ENCODE data around the gene CDH24. TPM values are rescaled to one million over a fixed set of nuclear protein-coding genes. Genes with fewer than 3 reads are reported as not detected.
A peak's percentile ranks its signal among the peaks of the same experiment; 100 is the strongest.

Gene CDH24
- total and polyA plus RNA-seq, 12 donors = 0.57 to 9.1 (median 1.6) TPM

DNA sequence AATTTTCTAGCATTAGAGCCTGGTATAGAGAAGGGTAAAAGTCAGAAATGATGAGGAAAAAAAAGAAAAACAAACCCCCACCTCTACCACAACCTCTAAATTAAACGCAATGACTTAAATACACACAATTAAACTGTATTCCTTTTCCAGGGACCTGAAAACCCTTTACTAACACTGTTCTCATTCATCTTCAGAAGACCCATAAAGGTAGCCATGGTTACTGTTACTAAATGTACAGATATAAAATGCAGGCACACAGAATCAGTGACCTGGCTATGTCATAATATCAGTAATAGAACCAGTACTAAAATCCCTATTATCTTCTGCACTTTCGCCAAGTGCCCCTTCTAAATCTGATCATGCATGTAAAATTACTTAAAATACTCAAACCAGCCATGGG lies 36.2 kb upstream of the CDH24 start:
- no peaks in the 10 kb centered on the region for H3K9me3 ChIP-seq
- ATAC-seq = no peak
- H3K27me3 ChIP-seq = no peaks in the 10 kb centered on the region
- peaks cover 8 to 55% (median 44%) of the 10 kb centered on the region in 9 donors for H3K4me1 ChIP-seq
- intact Hi-C loops (cut with DNase I) = no loop called here
- 78 to 87% methylated on average over 2 of the region's 2 CpGs for WGBS, 2 donors
- H3K36me3 ChIP-seq = peaks cover 0 to 63% (median 37%) of the 10 kb centered on the region in 9 donors
- TF ChIP-seq CTCF (IDR thresholded peaks at IDR 0.05) = no peak
- H3K27ac ChIP-seq = no peak overlapping the region
- no peak for DNase-seq
- peak overlapping the region; percentile 66 to 97 (median 76) for H3K4me3 ChIP-seq

DNA sequence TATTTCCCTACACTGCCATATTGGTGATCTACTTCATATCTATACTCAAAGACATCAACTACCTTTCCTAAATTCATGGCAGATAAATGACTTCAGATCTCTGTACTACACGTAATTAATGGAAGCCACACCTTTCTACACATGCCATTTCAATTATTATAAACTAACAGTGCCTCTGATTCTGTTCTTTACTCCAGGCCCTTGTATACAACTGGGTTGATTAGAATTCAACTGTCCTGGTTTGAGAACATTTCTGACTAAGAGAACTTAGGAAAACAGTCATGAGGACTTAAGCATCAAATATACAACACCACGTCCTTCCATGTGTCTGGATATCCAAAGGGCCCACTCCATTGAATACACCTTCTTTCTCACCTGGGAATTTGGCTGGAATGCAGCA lies 35.8 kb upstream of the CDH24 start:
- no peaks in the 10 kb centered on the region for H3K27me3 ChIP-seq
- peak overlapping the region in 3 of 10 donors; percentile 70 to 97 (median 91) for H3K4me3 ChIP-seq
- no peak overlapping the region for H3K27ac ChIP-seq
- ATAC-seq (no peak), DNase-seq (no peak)
- H3K9me3 ChIP-seq = no peaks in the 10 kb centered on the region
- peaks cover 0 to 63% (median 33%) of the 10 kb centered on the region in 9 donors for H3K36me3 ChIP-seq
- WGBS, 2 donors = 64 to 68% methylated on average over 2 of the region's 2 CpGs
- intact Hi-C loops (cut with DNase I) = no loop called here
- no peak for TF ChIP-seq CTCF (IDR thresholded peaks at IDR 0.05)
- H3K4me1 ChIP-seq = peaks cover 8 to 55% (median 44%) of the 10 kb centered on the region in 9 donors

- Histone ChIP-seq H3K27me3 (no peaks in the 10 kb centered on the region), H3K27ac (no peak overlapping the region), H3K9me3 (no peaks in the 10 kb centered on the region), H3K36me3 (peaks cover 0 to 68% (median 36%) of the 10 kb centered on the region in 9 donors), H3K4me3 (no peak overlapping the region), H3K4me1 (peaks cover 6 to 49% (median 33%) of the 10 kb centered on the region in 9 donors)
- 83 to 88% methylated on average over 12 of the region's 12 CpGs for WGBS, 2 donors
- no peak for DNase-seq
- no peak for TF ChIP-seq CTCF (IDR thresholded peaks at IDR 0.05)
- ATAC-seq = no peak
- intact Hi-C loops (cut with DNase I) = no loop called here
Measured at GRCh38 chr14:23091294-23092225, 34.2 kb upstream of the CDH24 start.

- H3K4me1 ChIP-seq = peaks cover 5 to 57% (median 30%) of the 10 kb centered on the region in 9 donors
- no peak for DNase-seq
- WGBS, 2 donors = 33 to 48% methylated on average over 4 of the region's 4 CpGs
- intact Hi-C loops (cut with DNase I) = no loop called here
- H3K27me3 ChIP-seq = no peaks in the 10 kb centered on the region
- ATAC-seq = no peak
- H3K4me3 ChIP-seq = no peak overlapping the region
- no peak for TF ChIP-seq CTCF (IDR thresholded peaks at IDR 0.05)
- H3K36me3 ChIP-seq = peaks cover 0 to 81% (median 48%) of the 10 kb centered on the region in 9 donors
- H3K27ac ChIP-seq = peak overlapping the region in 1 of 10 donors; percentile 12
- H3K9me3 ChIP-seq = no peaks in the 10 kb centered on the region
Measured at GRCh38 chr14:23090254-23090636, 32.9 kb upstream of the CDH24 start.

All from heart right ventricle (tissue), 16 donors.